Choroid plexus epithelial cell (primary cell): ENCODE measurements around the gene DNLZ.

ENCODE experiments used
- DNase-seq: peaks from one replicate; pipeline ENCODE4 v3.0.0-alpha.2; 2010; ENCODE audit warnings: low read depth
- H3K4me3 ChIP-seq: 2 replicates; pipeline ENCODE4 v1.5.1; 2011; ENCODE audit warnings: low read depth, mild to moderate bottlenecking, control low read depth, low read length, moderate library complexity
- TF ChIP-seq, protein P1 (sequence below): conservative IDR thresholded peaks from 2 replicates; pipeline ENCODE4 v1.5.1; 2011; ENCODE audit warnings: low read depth, mild to moderate bottlenecking, control low read depth, inconsistent platforms, low read length, moderate library complexity

Gene DNLZ

GRCh38 chr9:136343121-136343883, 20.2 kb downstream of the DNLZ start:
- no peak overlapping the region for H3K4me3 ChIP-seq
- no peak for DNase-seq
- TF ChIP-seq, protein P1, sequence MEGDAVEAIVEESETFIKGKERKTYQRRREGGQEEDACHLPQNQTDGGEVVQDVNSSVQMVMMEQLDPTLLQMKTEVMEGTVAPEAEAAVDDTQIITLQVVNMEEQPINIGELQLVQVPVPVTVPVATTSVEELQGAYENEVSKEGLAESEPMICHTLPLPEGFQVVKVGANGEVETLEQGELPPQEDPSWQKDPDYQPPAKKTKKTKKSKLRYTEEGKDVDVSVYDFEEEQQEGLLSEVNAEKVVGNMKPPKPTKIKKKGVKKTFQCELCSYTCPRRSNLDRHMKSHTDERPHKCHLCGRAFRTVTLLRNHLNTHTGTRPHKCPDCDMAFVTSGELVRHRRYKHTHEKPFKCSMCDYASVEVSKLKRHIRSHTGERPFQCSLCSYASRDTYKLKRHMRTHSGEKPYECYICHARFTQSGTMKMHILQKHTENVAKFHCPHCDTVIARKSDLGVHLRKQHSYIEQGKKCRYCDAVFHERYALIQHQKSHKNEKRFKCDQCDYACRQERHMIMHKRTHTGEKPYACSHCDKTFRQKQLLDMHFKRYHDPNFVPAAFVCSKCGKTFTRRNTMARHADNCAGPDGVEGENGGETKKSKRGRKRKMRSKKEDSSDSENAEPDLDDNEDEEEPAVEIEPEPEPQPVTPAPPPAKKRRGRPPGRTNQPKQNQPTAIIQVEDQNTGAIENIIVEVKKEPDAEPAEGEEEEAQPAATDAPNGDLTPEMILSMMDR, result no peak

- TF ChIP-seq, protein P1, result no peak
- peak; percentile 79 for DNase-seq
- H3K4me3 ChIP-seq, result peak overlapping the region; percentile 11
Observed at GRCh38 chr9:136342181-136343120, 21.1 kb downstream of the DNLZ start.

DNA sequence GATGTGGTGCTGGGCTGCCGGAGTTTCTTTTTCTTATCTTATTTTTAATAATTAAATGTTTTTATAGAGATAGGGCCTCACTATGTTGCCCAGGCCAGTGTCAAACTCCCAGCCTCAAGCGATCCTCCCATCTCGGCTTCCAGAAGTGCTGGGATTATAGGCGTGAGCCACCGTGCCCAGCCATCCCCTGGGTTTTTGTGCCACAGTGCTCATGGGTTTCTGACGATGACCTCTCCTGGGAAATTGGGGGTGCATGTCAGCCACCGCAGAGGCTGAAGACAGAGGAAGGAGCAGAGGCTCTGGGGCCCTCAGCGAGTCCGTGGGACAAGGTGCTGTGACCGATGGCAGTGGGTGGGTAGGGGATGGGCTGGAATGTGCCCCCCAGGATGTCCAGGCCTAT, 21.8 kb downstream of the DNLZ start:
- H3K4me3 ChIP-seq, result no peak overlapping the region
- no peak for DNase-seq
- TF ChIP-seq, protein P1, result no peak

GRCh38 chr9:136341042-136341655, 22.4 kb downstream of the DNLZ start:
- TF ChIP-seq, protein P1, result no peak

DNA sequence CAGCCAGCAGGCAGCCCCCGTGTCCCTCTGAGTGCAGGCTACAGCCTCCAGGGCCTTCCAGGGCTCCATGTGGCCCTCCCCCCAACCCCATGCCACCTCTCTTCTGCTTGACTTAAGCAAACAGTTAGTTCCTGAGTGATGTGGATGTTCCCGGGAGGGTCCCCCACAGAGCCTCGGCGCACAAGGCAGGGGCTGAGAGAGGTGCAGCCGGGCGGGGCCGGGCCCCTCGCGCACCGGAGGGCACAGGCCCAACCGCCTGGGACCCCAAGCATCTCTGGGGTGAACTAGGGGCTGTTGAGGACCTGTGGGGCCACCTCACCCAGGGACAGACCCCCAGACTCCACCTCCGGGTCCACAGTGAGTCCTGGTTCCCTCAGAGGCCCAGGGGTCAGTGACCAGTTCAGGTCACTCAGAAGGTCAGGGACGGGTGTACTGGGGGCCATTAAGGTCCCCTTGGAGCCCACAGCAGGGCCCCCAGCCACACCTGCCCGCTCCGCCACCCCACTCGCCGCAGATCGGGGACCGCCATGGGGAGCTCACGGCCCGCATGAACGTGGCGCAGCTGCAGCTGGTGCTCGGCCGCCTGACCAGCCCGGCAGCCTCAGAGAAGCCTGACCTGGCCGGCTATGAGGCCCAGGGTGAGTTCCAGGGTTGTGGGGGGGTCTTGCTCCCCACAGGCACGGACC, 23.0 kb downstream of the DNLZ start:
- TF ChIP-seq, protein P1, result no peak
- no peak overlapping the region for H3K4me3 ChIP-seq
- DNase-seq, result no peak

More at GRCh38 chr9:136341042-136341655, 22.4 kb downstream of the DNLZ start:
- no peak for DNase-seq
- H3K4me3 ChIP-seq, result no peak overlapping the region

GRCh38 chr9:136339958-136340310, 23.6 kb downstream of the DNLZ start:
- no peak for DNase-seq
- no peak overlapping the region for H3K4me3 ChIP-seq
- TF ChIP-seq, protein P1, result no peak
